Endothelial cell (in vitro differentiated cells): ENCODE measurements around the gene CHRNA4. TPM values are rescaled to one million over a fixed set of nuclear protein-coding genes. Genes with fewer than 3 reads are reported as not detected.

Experiments
- DNase-seq: peaks from one replicate; pipeline ENCODE4 v3.0.0; 2021; ENCODE audit warnings: low spot score
- H3K27ac Mint-ChIP-seq: one replicate; pipeline ENCODE4 v1.8.0; 2021; ENCODE audit warnings: mixed read lengths, inconsistent platforms; ENCODE audit not compliant: unreplicated experiment
- H3K27me3 Mint-ChIP-seq: one replicate; pipeline ENCODE4 v1.8.0; 2021; ENCODE audit warnings: mild to moderate bottlenecking, moderate library complexity, mixed read lengths, inconsistent platforms; ENCODE audit not compliant: unreplicated experiment
- H3K36me3 Mint-ChIP-seq: one replicate; pipeline ENCODE4 v1.8.0; 2021; ENCODE audit warnings: mild to moderate bottlenecking, low read depth, mixed read lengths, inconsistent platforms; ENCODE audit not compliant: unreplicated experiment
- H3K4me1 Mint-ChIP-seq: one replicate; pipeline ENCODE4 v1.8.0; 2021; ENCODE audit warnings: mild to moderate bottlenecking, mixed read lengths, inconsistent platforms; ENCODE audit not compliant: unreplicated experiment
- H3K4me3 Mint-ChIP-seq: one replicate; pipeline ENCODE4 v1.8.0; 2021; ENCODE audit warnings: mild to moderate bottlenecking, mixed read lengths, inconsistent platforms; ENCODE audit not compliant: unreplicated experiment
- H3K9me3 Mint-ChIP-seq: one replicate; pipeline ENCODE4 v1.8.0; 2021; ENCODE audit warnings: mixed read lengths, inconsistent platforms; ENCODE audit not compliant: unreplicated experiment
- CTCF ChIP-seq: fragments of 200-600 bp; sonication (generic); IDR thresholded peaks from one replicate; pipeline ENCODE4 v1.5.0; 2021; ENCODE audit warnings: antibody characterized with exemption; ENCODE audit not compliant: unreplicated experiment
- total RNA-seq: library from RNA; stranded (reverse); fragmentation: NEBNext Ultra II Directional; extraction: Animal tissue kit (Norgen Biotek cat#: 25700); gene quantifications from one replicate; pipeline ENCODE4 v1.2.1, GENCODE V29; 2021; ENCODE audit not compliant: unreplicated experiment

CHRNA4 gene
- total RNA-seq, 1 donor from 2014 or later, result 2.6 TPM

- Mint-ChIP-seq H3K36me3 (peaks cover 4% of the 10 kb centered on the region), H3K4me1 (no peaks in the 10 kb centered on the region), H3K27ac (no peak overlapping the region), H3K9me3 (no peaks in the 10 kb centered on the region), H3K4me3 (no peak overlapping the region), H3K27me3 (peaks cover 7% of the 10 kb centered on the region)
- TF ChIP-seq CTCF, result no peak
- DNase-seq, result no peak
These were observed 13.0 kb downstream of the CHRNA4 start for GRCh38 chr20:63347950-63348827.

GRCh38 chr20:63347081-63347741, 13.9 kb downstream of the CHRNA4 start:
- H3K27me3 Mint-ChIP-seq, result peaks cover 7% of the 10 kb centered on the region
- no peak overlapping the region for H3K27ac Mint-ChIP-seq
- H3K36me3 Mint-ChIP-seq, result peaks cover 5% of the 10 kb centered on the region
- no peak for DNase-seq
- no peaks in the 10 kb centered on the region for H3K9me3 Mint-ChIP-seq
- no peak overlapping the region for H3K4me3 Mint-ChIP-seq
- H3K4me1 Mint-ChIP-seq, result no peaks in the 10 kb centered on the region
- TF ChIP-seq CTCF, result no peak

GRCh38 chr20:63346131-63347080, 14.7 kb downstream of the CHRNA4 start:
- no peak for TF ChIP-seq CTCF
- Mint-ChIP-seq H3K36me3 (peaks cover 13% of the 10 kb centered on the region), H3K27ac (no peak overlapping the region), H3K4me1 (peaks cover 2% of the 10 kb centered on the region), H3K4me3 (no peak overlapping the region), H3K9me3 (no peaks in the 10 kb centered on the region), H3K27me3 (peaks cover 7% of the 10 kb centered on the region)
- DNase-seq, result no peak

- Mint-ChIP-seq H3K4me1 (peaks cover 11% of the 10 kb centered on the region), H3K36me3 (peaks cover 20% of the 10 kb centered on the region), H3K9me3 (no peaks in the 10 kb centered on the region), H3K27me3 (peaks cover 6% of the 10 kb centered on the region), H3K4me3 (no peak overlapping the region), H3K27ac (no peak overlapping the region)
- no peak for DNase-seq
- no peak for TF ChIP-seq CTCF
These were observed 15.6 kb downstream of the CHRNA4 start for GRCh38 chr20:63345328-63346100.
